B cell (primary cell): ENCODE data around the gene SMIM36. TPM values are rescaled to one million over a fixed set of nuclear protein-coding genes. Genes with fewer than 3 reads are reported as not detected.
"Not testable (repeated sequence)": the region's sequence is repeated elsewhere in the genome, so short reads cannot be mapped to it uniquely, and the experiment has no call there.

ENCODE experiments used
- ATAC-seq: fragments of 200-7000 bp; cut with Tn5 transposase; one replicate; pipeline ENCODE4 v1.10.0; 2021; ENCODE audit warnings: low read depth, mild to moderate bottlenecking, moderate number of reproducible peaks, moderate library complexity
- CTCF ChIA-PET: fragments of 350-600 bp; sonication (Branson Sonifier 250); formaldehyde crosslinking; loops from one replicate; lab custom pipeline; 2021; ENCODE audit warnings: antibody characterized with exemption, inconsistent platforms; lab: Charles Lee
- POLR2A ChIA-PET: fragments of 350-600 bp; sonication (Branson Sonifier 250); formaldehyde crosslinking; loops from one replicate; lab custom pipeline; 2021; ENCODE audit warnings: antibody characterized with exemption; lab: Charles Lee
- DNase-seq: peaks from one replicate; pipeline ENCODE4 v3.0.0; 2013
- H2AFZ ChIP-seq: 2 replicates; pipeline ENCODE4 v1.6.1; 2012; ENCODE audit warnings: mild to moderate bottlenecking, low read depth, low read length; ENCODE audit not compliant: insufficient read depth, poor library complexity, severe bottlenecking
- H3K27ac ChIP-seq, 2 donors: 1 replicate in 1 of 2; 2 replicates in 1 of 2; pipeline ENCODE4 v1.5.1; 2012 to 2013; ENCODE audit warnings: low read length in 2 of 2, mild to moderate bottlenecking in 2 of 2, moderate library complexity in 1 of 2
- H3K27me3 ChIP-seq, 4 experiments: fragments of 200-600 bp in 1 of 4; sonication (generic) in 1 of 4; replicated peaks in 1 of 4; 1 replicate in 2 of 4; 2 replicates in 2 of 4; pipeline versions ENCODE4 v1.6.1 to v1.7.0; 2013 to 2016; ENCODE audit warnings: low read length in 3 of 4, mild to moderate bottlenecking in 2 of 4, mixed read lengths in 1 of 4, moderate library complexity in 1 of 4; ENCODE audit not compliant: insufficient read depth in 4 of 4, control insufficient read depth in 3 of 4; ENCODE audit errors: control extremely low read depth in 1 of 4
- H3K36me3 ChIP-seq, 2 experiments: replicated peaks in 1 of 2; 1 replicate in 1 of 2; 2 replicates in 1 of 2; pipeline versions ENCODE4 v1.6.1 to v1.7.1; 2013; ENCODE audit warnings: low read length in 1 of 2; ENCODE audit not compliant: insufficient read depth in 2 of 2, control insufficient read depth in 1 of 2; ENCODE audit errors: control extremely low read depth in 1 of 2, extremely low read depth in 1 of 2
- H3K4me1 ChIP-seq, 2 donors: fragments of 200-600 bp in 1 of 2; sonication (generic) in 1 of 2; 1 replicate in 1 of 2; 2 replicates in 1 of 2; pipeline versions ENCODE4 v1.5.1 to v1.6.1; 2013 to 2017; ENCODE audit warnings: low read length in 2 of 2; ENCODE audit not compliant: control insufficient read depth in 2 of 2, insufficient read depth in 2 of 2
- H3K4me2 ChIP-seq: replicated peaks from 2 replicates; pipeline ENCODE3; 2012; ENCODE audit warnings: mild to moderate bottlenecking, low read depth, low read length; ENCODE audit not compliant: poor library complexity, severe bottlenecking
- H3K4me3 ChIP-seq, 5 experiments: fragments of 200-600 bp in 1 of 5; sonication (generic) in 1 of 5; 1 replicate in 3 of 5; 2 replicates in 2 of 5; pipeline versions ENCODE4 v1.5.1 to v1.7.0; 2011 to 2016; ENCODE audit warnings: low read length in 4 of 5, mild to moderate bottlenecking in 4 of 5, low read depth in 2 of 5, control low read depth in 1 of 5, moderate library complexity in 1 of 5; ENCODE audit not compliant: insufficient read depth in 1 of 5; ENCODE audit errors: control extremely low read depth in 1 of 5, extremely low read depth in 1 of 5
- H3K79me2 ChIP-seq: fragments of 200-600 bp; sonication (generic); one replicate; pipeline ENCODE4 v1.6.0; 2016; ENCODE audit warnings: low read length; ENCODE audit not compliant: control insufficient read depth, insufficient read depth
- H3K9ac ChIP-seq: fragments of 200-600 bp; sonication (generic); 2 replicates; pipeline ENCODE4 v1.6.1; 2017; ENCODE audit warnings: mild to moderate bottlenecking, low read length, moderate library complexity
- H3K9me3 ChIP-seq, 3 donors: one replicate each; pipeline versions ENCODE4 v1.6.1 to v1.7.1; 2013; ENCODE audit warnings: low read length in 2 of 3; ENCODE audit not compliant: control insufficient read depth in 2 of 3, insufficient read depth in 1 of 3; ENCODE audit errors: control extremely low read depth in 1 of 3
- H4K20me1 ChIP-seq: 2 replicates; pipeline ENCODE4 v1.6.0; 2012; ENCODE audit warnings: mild to moderate bottlenecking, low read length; ENCODE audit not compliant: insufficient read depth, control insufficient read depth, poor library complexity, severe bottlenecking
- H3K27ac Mint-ChIP-seq: one replicate; pipeline ENCODE4 v1.8.0; 2021; ENCODE audit warnings: mixed read lengths
- H3K27me3 Mint-ChIP-seq: one replicate; pipeline ENCODE4 v1.8.0; 2021; ENCODE audit warnings: mixed read lengths
- H3K4me1 Mint-ChIP-seq: one replicate; pipeline ENCODE4 v1.8.0; 2021; ENCODE audit warnings: mixed read lengths
- H3K4me3 Mint-ChIP-seq: one replicate; pipeline ENCODE4 v1.8.0; 2021; ENCODE audit warnings: mixed read lengths
- H3K9me3 Mint-ChIP-seq: one replicate; pipeline ENCODE4 v1.8.0; 2022; ENCODE audit warnings: mixed read lengths; ENCODE audit not compliant: insufficient read depth
- CTCF ChIP-seq: fragments of 200-600 bp; IDR thresholded peaks from one replicate; pipeline ENCODE4 v1.8.0; 2022; ENCODE audit warnings: antibody characterized with exemption, mild to moderate bottlenecking
- EZH2 ChIP-seq: IDR thresholded peaks from 2 replicates; pipeline ENCODE4 v1.6.1; 2012; ENCODE audit warnings: borderline replicate concordance, low read depth, mild to moderate bottlenecking, moderate library complexity, low read length; ENCODE audit not compliant: insufficient read depth, poor library complexity, severe bottlenecking
- WGBS: methylation state at CpG from one replicate; pipeline ENCODE4 v1.1.5; 2013; ENCODE audit warnings: missing lambda C conversion rate; ENCODE audit not compliant: insufficient coverage; 5-methylcytosine and 5-hydroxymethylcytosine counted together
- intact Hi-C: fragments of 100-400 bp; cut with micrococcal nuclease; formaldehyde crosslinking; loops from one replicate; pipeline ENCODE4 v1.10.0; 2022
- polyA plus RNA-seq: library from polyadenylated mRNA; depleted of rRNA; stranded (reverse); fragments of >200 nt; gene quantifications from 2 replicates; pipeline ENCODE4 v1.2.3, GENCODE V29; 2012
- total RNA-seq, 2 donors: library from RNA; stranded (reverse); fragments of 120-200 nt in 1 of 2; gene quantifications; 1 replicate in 1 of 2; 2 replicates in 1 of 2; pipeline versions ENCODE4 v1.2.3 to v1.2.4, GENCODE V29; 2013 to 2022

SMIM36 gene
- total and polyA plus RNA-seq, 2 donors (not counting 1 experiment from before 2014, with no cell fraction given): not detected

GRCh38 chr17:55431914-55432313, 79.3 kb downstream of the SMIM36 start:
- H3K4me2 ChIP-seq, H3K27me3 Mint-ChIP-seq, H3K79me2 ChIP-seq, H4K20me1 ChIP-seq, DNase-seq, POLR2A ChIA-PET, H3K27ac Mint-ChIP-seq, H3K9ac ChIP-seq, H3K9me3 Mint-ChIP-seq, H3K27ac ChIP-seq, H2AFZ ChIP-seq, ATAC-seq, H3K36me3 ChIP-seq, intact Hi-C loops, H3K4me1 ChIP-seq, H3K4me3 Mint-ChIP-seq, CTCF ChIA-PET, H3K9me3 ChIP-seq, H3K27me3 ChIP-seq, H3K4me3 ChIP-seq: not testable (repeated sequence)
- H3K4me1 Mint-ChIP-seq: peaks cover 23% of the 10 kb centered on the region
- no CpG with 5 or more reads among the region's 1 CpG for WGBS

- Histone ChIP-seq H3K79me2 (no peaks in the 10 kb centered on the region), H4K20me1 (no peaks in the 10 kb centered on the region), H3K27ac (no peak overlapping the region), H3K4me2 (no peak overlapping the region), H3K27me3 (no peaks in the 10 kb centered on the region), H3K36me3 (no peaks in the 10 kb centered on the region), H3K4me3 (no peak overlapping the region), H2AFZ (no peak overlapping the region), H3K9me3 (no peaks in the 10 kb centered on the region), H3K4me1 (peaks cover 0 to under 1% of the 10 kb centered on the region in 2 donors), H3K9ac (no peak overlapping the region)
- DNase-seq: no peak
- TF ChIP-seq EZH2 (no peak), CTCF (no peak)
- ChIA-PET POLR2A (no interaction called here), CTCF (no interaction called here)
- no peak for ATAC-seq
- H3K4me3 Mint-ChIP-seq: no peak overlapping the region
- peaks cover 3% of the 10 kb centered on the region for H3K27me3 Mint-ChIP-seq
- no peak overlapping the region for H3K27ac Mint-ChIP-seq
- intact Hi-C loops: no loop called here
- WGBS: 72% methylated on average over 2 of the region's 4 CpGs
- H3K4me1 Mint-ChIP-seq: peaks cover 14% of the 10 kb centered on the region
- H3K9me3 Mint-ChIP-seq: no peaks in the 10 kb centered on the region
These were observed 80.5 kb downstream of the SMIM36 start for GRCh38 chr17:55430541-55431288.
